Lung (tissue), 12 donors: Measurements from ENCODE around the gene PLEKHA6. TPM values are rescaled to one million over a fixed set of nuclear protein-coding genes. Genes with fewer than 3 reads are reported as not detected.

Experiments
- ATAC-seq: fragments of 200-7000 bp; cut with Tn5 transposase; one replicate; pipeline ENCODE4 v1.9.1; 2020; ENCODE audit warnings: moderate number of reproducible peaks; ENCODE audit not compliant: insufficient read depth, low FRiP score
- DNase-seq, 3 donors: peaks; one replicate each; pipeline ENCODE4 v3.0.0-alpha.2; 2013 to 2017
- H3K27ac ChIP-seq, 2 donors: one replicate each; pipeline ENCODE4 v1.5.1; 2013; ENCODE audit warnings: mild to moderate bottlenecking in 2 of 2, moderate library complexity in 2 of 2, control low read depth in 1 of 2, inconsistent platforms in 1 of 2, low read depth in 1 of 2, low read length in 1 of 2
- H3K27me3 ChIP-seq, 3 donors: one replicate each; pipeline ENCODE4 v1.5.1; 2013; ENCODE audit warnings: low read length in 2 of 3; ENCODE audit not compliant: control insufficient read depth in 3 of 3, insufficient read depth in 3 of 3
- H3K36me3 ChIP-seq, 4 donors: one replicate each; pipeline ENCODE4 v1.5.1; 2013; ENCODE audit warnings: low read length in 4 of 4, mild to moderate bottlenecking in 1 of 4, moderate library complexity in 1 of 4; ENCODE audit not compliant: control insufficient read depth in 4 of 4, insufficient read depth in 4 of 4
- H3K4me1 ChIP-seq, 5 donors: one replicate each; pipeline ENCODE4 v1.5.1; 2013; ENCODE audit warnings: low read length in 5 of 5, mild to moderate bottlenecking in 2 of 5, moderate library complexity in 1 of 5; ENCODE audit not compliant: control insufficient read depth in 5 of 5, insufficient read depth in 5 of 5
- H3K4me3 ChIP-seq: one replicate; pipeline ENCODE4 v1.5.1; 2013; ENCODE audit warnings: mild to moderate bottlenecking, control low read depth, moderate library complexity
- H3K9ac ChIP-seq, 2 donors: one replicate each; pipeline ENCODE4 v1.5.1; 2013; ENCODE audit warnings: low read length in 2 of 2, control low read depth in 1 of 2; ENCODE audit not compliant: insufficient read depth in 1 of 2
- H3K9me3 ChIP-seq, 4 donors: one replicate each; pipeline ENCODE4 v1.5.1; 2013; ENCODE audit warnings: low read length in 3 of 4, mild to moderate bottlenecking in 1 of 4, moderate library complexity in 1 of 4; ENCODE audit not compliant: control insufficient read depth in 4 of 4, insufficient read depth in 3 of 4
- WGBS, 2 donors: extraction: QIAGEN DNeasy Blood & Tissue Kit; methylation state at CpG; one replicate each; pipeline ENCODE4 v1.1.7; 2013; 5-methylcytosine and 5-hydroxymethylcytosine counted together
- polyA plus RNA-seq, 2 donors: library from polyadenylated mRNA; stranded (reverse); fragments of 200-250 nt; gene quantifications; one replicate each; pipeline ENCODE4 v1.2.1, GENCODE V29; 2013
- total RNA-seq, 2 donors: library from RNA; depleted of rRNA in 1 of 2; stranded (reverse); fragments of >200 nt in 1 of 2; gene quantifications; one replicate each; pipeline ENCODE4 v1.2.1, GENCODE V29; 2014 to 2021
- TF ChIP-seq, protein P1 (sequence below): IDR thresholded peaks from 2 replicates; pipeline ENCODE4 v1.5.1; 2012; ENCODE audit warnings: mild to moderate bottlenecking; ENCODE audit errors: control extremely low read depth, extremely low read depth
- donor health status: control.
- donor health status: control.
- donor health status: Bipolar disorder and iron deficiency.
- donor health status: healthy.
- donor health status: DM: yes; HTN: yes; CAD: no.

Gene PLEKHA6
- total and polyA plus RNA-seq, 4 donors = 0.88 to 10.5 (median 3.3) TPM

DNA sequence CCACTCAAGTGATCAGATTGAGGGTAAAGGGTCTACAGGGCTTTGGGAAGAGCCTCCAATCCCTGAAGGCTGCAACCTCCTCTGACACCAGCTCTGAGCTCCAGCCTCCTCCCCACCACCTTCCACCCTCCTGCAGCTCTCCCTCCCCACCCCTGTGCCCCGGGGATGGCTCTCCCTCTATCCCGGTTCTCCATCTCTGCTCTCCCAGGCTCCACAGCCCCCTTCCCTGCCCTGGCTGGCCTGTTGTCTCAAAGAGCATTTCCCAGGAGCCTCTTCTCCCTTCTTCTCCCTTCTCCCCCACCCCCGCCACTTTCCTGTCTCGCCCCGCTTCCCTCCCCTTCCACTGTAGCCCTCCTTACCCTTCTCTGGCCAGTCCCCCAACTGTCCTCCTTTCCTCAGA, 1.1 kb downstream of the PLEKHA6 start:
- TF ChIP-seq, protein P1, sequence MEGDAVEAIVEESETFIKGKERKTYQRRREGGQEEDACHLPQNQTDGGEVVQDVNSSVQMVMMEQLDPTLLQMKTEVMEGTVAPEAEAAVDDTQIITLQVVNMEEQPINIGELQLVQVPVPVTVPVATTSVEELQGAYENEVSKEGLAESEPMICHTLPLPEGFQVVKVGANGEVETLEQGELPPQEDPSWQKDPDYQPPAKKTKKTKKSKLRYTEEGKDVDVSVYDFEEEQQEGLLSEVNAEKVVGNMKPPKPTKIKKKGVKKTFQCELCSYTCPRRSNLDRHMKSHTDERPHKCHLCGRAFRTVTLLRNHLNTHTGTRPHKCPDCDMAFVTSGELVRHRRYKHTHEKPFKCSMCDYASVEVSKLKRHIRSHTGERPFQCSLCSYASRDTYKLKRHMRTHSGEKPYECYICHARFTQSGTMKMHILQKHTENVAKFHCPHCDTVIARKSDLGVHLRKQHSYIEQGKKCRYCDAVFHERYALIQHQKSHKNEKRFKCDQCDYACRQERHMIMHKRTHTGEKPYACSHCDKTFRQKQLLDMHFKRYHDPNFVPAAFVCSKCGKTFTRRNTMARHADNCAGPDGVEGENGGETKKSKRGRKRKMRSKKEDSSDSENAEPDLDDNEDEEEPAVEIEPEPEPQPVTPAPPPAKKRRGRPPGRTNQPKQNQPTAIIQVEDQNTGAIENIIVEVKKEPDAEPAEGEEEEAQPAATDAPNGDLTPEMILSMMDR = no peak
- Histone ChIP-seq H3K27ac (no peak overlapping the region), H3K27me3 (no peaks in the 10 kb centered on the region), H3K9me3 (no peaks in the 10 kb centered on the region), H3K9ac (no peak overlapping the region), H3K4me1 (peaks cover 0 to 29% (median 3%) of the 10 kb centered on the region in 5 donors), H3K36me3 (no peaks in the 10 kb centered on the region), H3K4me3 (no peak overlapping the region)
- ATAC-seq = no peak
- no peak for DNase-seq
- 54 to 56% methylated on average over 5 of the region's 5 CpGs for WGBS, 2 donors

DNA sequence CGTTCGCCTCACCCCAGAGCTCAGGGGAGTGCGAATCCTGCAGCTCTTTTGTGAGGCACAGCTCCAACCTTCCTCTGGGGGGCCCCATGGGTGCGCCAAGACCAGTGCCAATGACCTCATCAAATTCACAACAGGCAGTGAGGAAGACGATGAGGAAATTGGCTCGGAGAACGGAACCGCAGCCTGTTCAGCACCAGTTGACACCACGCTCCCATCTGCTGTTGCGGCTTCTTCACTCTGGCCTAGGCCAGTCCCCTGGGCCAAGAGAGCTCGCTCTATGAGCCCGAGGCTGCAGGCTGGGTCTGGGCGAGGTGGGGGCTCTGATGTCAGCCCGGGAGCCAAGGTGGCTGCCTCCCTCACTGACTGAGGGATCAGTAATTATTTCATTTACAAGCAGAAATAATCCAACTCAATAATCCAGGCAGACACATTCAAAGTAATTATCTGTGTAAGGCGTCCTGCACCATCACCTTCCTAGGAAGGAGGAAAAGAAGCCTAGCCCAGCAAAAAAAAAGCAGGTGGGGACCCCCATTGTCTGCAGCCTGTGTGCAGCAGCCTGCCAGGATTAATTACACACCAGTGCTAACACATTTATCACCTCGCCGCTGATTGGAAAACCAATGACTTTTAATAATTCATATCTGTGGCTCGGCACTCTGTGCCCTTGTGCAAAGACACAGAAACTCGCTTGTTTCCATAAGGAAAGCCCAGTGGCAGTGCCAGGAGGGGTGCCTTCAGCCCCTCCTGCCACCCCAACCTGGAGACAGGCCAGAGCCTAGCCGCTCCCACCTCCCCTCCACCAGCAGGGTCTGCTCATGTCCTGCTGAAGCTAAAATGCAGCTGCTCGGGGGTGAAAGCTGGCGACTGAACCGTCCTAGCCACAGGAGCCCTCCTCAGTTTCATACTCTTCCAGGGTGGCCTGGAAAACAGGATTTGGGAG, 1.9 kb downstream of the PLEKHA6 start:
- H3K27ac ChIP-seq = no peak overlapping the region
- no peaks in the 10 kb centered on the region for H3K27me3 ChIP-seq
- H3K9me3 ChIP-seq = no peaks in the 10 kb centered on the region
- no peak overlapping the region for H3K4me3 ChIP-seq
- peak; percentile 32 for ATAC-seq
- H3K4me1 ChIP-seq = peaks cover 0 to 23% (median 0%) of the 10 kb centered on the region in 5 donors
- no peak for DNase-seq
- TF ChIP-seq, protein P1 = no peak
- H3K36me3 ChIP-seq = no peaks in the 10 kb centered on the region
- 54 to 70% methylated on average over 23 of the region's 23 CpGs for WGBS, 2 donors
- no peak overlapping the region for H3K9ac ChIP-seq

DNA sequence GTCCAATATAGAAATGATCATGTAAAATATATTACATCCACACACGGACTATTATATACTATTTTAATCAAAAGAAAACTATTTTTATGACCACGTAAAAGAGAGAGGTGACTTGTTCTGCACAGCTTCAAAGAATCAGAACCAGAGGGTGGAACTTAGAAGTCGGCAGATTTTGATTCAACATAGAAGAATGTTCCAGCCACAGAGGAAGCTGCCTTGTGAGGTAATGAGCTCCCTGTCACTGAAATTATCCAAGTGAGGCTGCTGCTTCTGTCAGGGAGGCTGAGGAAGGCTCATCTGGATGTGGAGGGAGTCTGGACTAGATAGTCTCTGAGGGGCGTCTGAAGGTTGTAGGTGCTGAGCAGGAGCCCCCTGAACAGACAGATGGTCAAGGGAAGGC, 2.7 kb downstream of the PLEKHA6 start:
- ATAC-seq = no peak
- H3K27ac ChIP-seq = no peak overlapping the region
- no peak for DNase-seq
- TF ChIP-seq, protein P1 = no peak
- no peaks in the 10 kb centered on the region for H3K36me3 ChIP-seq
- peaks cover 0 to 22% (median 0%) of the 10 kb centered on the region in 5 donors for H3K4me1 ChIP-seq
- no peak overlapping the region for H3K9ac ChIP-seq
- H3K9me3 ChIP-seq = no peaks in the 10 kb centered on the region
- 80 to 89% methylated on average over 4 of the region's 4 CpGs for WGBS, 2 donors
- no peak overlapping the region for H3K4me3 ChIP-seq
- no peaks in the 10 kb centered on the region for H3K27me3 ChIP-seq
